HL-60 (cell line): Measurements from ENCODE around the gene UVSSA.

Experiments used
- GABPA ChIP-seq: IDR thresholded peaks from 2 replicates; pipeline ENCODE4 v1.6.1; 2012; ENCODE audit warnings: low read depth
- POLR2AphosphoS5 ChIP-seq: IDR thresholded peaks from 2 replicates; pipeline ENCODE4 v1.6.1; 2012; ENCODE audit warnings: low read depth
- SPI1 ChIP-seq: IDR thresholded peaks from 2 replicates; pipeline ENCODE4 v1.6.1; 2012; ENCODE audit warnings: low read depth, mild to moderate bottlenecking, borderline replicate concordance
- TF ChIP-seq, protein P1 (sequence below): IDR thresholded peaks from one replicate; pipeline ENCODE4 v1.5.1; 2011; ENCODE audit warnings: low read length, control low read depth, inconsistent platforms; ENCODE audit not compliant: insufficient read depth

- TF ChIP-seq, protein P1, sequence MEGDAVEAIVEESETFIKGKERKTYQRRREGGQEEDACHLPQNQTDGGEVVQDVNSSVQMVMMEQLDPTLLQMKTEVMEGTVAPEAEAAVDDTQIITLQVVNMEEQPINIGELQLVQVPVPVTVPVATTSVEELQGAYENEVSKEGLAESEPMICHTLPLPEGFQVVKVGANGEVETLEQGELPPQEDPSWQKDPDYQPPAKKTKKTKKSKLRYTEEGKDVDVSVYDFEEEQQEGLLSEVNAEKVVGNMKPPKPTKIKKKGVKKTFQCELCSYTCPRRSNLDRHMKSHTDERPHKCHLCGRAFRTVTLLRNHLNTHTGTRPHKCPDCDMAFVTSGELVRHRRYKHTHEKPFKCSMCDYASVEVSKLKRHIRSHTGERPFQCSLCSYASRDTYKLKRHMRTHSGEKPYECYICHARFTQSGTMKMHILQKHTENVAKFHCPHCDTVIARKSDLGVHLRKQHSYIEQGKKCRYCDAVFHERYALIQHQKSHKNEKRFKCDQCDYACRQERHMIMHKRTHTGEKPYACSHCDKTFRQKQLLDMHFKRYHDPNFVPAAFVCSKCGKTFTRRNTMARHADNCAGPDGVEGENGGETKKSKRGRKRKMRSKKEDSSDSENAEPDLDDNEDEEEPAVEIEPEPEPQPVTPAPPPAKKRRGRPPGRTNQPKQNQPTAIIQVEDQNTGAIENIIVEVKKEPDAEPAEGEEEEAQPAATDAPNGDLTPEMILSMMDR = no peak
- TF ChIP-seq POLR2AphosphoS5 (no peak), GABPA (no peak), SPI1 (no peak)
Measured at GRCh38 chr4:1354983-1355275, 7.9 kb downstream of the UVSSA start.
